HL-60 (cell line): ENCODE data around the gene AFAP1.

ENCODE experiments used
- DNase-seq, 2 experiments: peaks; one replicate each; pipeline ENCODE4 v3.0.0-alpha.2; 2010 to 2020; ENCODE audit warnings: low read depth in 1 of 2, low spot score in 1 of 2
- H3K27ac ChIP-seq: fragments of 250-450 bp; sonication (Bioruptor Pico); replicated peaks from 2 replicates; pipeline ENCODE4 v1.5.1; 2020; ENCODE audit warnings: mild to moderate bottlenecking, moderate library complexity
- H3K27me3 ChIP-seq: fragments of 250-450 bp; sonication (Bioruptor Pico); 2 replicates; pipeline ENCODE4 v1.5.1; 2021; ENCODE audit warnings: mild to moderate bottlenecking, moderate library complexity; ENCODE audit not compliant: insufficient read depth, poor library complexity, severe bottlenecking
- H3K4me3 ChIP-seq: replicated peaks from 2 replicates; pipeline ENCODE4 v1.5.1; 2011; ENCODE audit warnings: mild to moderate bottlenecking, control low read depth, low read length; ENCODE audit not compliant: insufficient read depth
- GABPA ChIP-seq: IDR thresholded peaks from 2 replicates; pipeline ENCODE4 v1.6.1; 2012; ENCODE audit warnings: low read depth
- POLR2AphosphoS5 ChIP-seq: IDR thresholded peaks from 2 replicates; pipeline ENCODE4 v1.6.1; 2012; ENCODE audit warnings: low read depth
- SPI1 ChIP-seq: IDR thresholded peaks from 2 replicates; pipeline ENCODE4 v1.6.1; 2012; ENCODE audit warnings: low read depth, mild to moderate bottlenecking, borderline replicate concordance
- TF ChIP-seq, protein P1 (sequence below): IDR thresholded peaks from one replicate; pipeline ENCODE4 v1.5.1; 2011; ENCODE audit warnings: low read length, control low read depth, inconsistent platforms; ENCODE audit not compliant: insufficient read depth
- TF ChIP-seq, protein P2 (sequence below): IDR thresholded peaks from 2 replicates; pipeline ENCODE4 v1.6.1; 2012; ENCODE audit warnings: low read depth; ENCODE audit not compliant: insufficient replicate concordance

AFAP1 gene

DNA sequence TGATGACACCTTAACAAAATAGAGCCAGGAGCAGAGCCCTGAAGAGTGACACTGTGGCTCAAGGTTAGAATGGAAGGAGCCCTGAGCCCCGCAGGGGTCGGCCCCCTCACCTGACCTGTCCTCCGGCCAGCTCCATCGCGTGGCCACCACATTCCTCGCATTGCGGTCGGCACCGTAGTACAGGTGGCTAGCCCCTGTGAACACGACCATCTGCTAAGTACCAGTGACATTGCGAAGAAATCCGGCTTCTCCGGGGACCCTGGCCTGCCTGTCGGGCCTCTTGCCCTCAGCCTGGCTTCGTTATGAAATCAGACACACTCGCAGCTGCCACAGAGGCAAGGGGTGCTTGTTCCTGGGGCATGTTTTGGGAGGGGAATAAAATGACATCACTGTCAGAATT, 179.0 kb downstream of the AFAP1 start:
- TF ChIP-seq POLR2AphosphoS5 = no peak
- Histone ChIP-seq H3K4me3 (no peak overlapping the region), H3K27me3 (peaks cover 8% of the 10 kb centered on the region), H3K27ac (no peak overlapping the region)
- no peak for DNase-seq

DNA sequence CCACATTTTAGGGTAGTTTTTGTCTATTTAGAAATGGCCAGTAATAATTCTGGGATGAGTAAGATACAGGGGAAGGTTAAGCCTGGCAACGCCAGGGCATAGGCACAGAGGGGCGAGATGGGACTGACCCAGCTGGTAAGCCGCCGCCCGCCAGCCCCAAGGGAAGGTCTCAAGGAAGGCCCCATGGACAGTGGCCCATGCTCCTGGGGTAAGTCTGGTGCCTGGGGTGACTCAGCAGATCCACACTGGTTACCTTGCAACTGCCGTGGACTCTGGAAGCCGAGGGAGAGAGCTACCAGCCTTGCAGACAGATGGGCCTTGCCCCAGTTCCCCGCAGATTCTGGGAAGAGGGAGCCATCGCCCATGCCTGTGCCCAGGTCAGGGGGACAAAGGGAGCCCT, 179.4 kb downstream of the AFAP1 start:
- no peak for DNase-seq
- TF ChIP-seq SPI1 = no peak
- TF ChIP-seq, protein P1, sequence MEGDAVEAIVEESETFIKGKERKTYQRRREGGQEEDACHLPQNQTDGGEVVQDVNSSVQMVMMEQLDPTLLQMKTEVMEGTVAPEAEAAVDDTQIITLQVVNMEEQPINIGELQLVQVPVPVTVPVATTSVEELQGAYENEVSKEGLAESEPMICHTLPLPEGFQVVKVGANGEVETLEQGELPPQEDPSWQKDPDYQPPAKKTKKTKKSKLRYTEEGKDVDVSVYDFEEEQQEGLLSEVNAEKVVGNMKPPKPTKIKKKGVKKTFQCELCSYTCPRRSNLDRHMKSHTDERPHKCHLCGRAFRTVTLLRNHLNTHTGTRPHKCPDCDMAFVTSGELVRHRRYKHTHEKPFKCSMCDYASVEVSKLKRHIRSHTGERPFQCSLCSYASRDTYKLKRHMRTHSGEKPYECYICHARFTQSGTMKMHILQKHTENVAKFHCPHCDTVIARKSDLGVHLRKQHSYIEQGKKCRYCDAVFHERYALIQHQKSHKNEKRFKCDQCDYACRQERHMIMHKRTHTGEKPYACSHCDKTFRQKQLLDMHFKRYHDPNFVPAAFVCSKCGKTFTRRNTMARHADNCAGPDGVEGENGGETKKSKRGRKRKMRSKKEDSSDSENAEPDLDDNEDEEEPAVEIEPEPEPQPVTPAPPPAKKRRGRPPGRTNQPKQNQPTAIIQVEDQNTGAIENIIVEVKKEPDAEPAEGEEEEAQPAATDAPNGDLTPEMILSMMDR = no peak
- no peak for TF ChIP-seq GABPA
- TF ChIP-seq POLR2AphosphoS5 = no peak
- TF ChIP-seq, protein P2, sequence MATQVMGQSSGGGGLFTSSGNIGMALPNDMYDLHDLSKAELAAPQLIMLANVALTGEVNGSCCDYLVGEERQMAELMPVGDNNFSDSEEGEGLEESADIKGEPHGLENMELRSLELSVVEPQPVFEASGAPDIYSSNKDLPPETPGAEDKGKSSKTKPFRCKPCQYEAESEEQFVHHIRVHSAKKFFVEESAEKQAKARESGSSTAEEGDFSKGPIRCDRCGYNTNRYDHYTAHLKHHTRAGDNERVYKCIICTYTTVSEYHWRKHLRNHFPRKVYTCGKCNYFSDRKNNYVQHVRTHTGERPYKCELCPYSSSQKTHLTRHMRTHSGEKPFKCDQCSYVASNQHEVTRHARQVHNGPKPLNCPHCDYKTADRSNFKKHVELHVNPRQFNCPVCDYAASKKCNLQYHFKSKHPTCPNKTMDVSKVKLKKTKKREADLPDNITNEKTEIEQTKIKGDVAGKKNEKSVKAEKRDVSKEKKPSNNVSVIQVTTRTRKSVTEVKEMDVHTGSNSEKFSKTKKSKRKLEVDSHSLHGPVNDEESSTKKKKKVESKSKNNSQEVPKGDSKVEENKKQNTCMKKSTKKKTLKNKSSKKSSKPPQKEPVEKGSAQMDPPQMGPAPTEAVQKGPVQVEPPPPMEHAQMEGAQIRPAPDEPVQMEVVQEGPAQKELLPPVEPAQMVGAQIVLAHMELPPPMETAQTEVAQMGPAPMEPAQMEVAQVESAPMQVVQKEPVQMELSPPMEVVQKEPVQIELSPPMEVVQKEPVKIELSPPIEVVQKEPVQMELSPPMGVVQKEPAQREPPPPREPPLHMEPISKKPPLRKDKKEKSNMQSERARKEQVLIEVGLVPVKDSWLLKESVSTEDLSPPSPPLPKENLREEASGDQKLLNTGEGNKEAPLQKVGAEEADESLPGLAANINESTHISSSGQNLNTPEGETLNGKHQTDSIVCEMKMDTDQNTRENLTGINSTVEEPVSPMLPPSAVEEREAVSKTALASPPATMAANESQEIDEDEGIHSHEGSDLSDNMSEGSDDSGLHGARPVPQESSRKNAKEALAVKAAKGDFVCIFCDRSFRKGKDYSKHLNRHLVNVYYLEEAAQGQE = no peak
- H3K4me3 ChIP-seq = no peak overlapping the region
- H3K27ac ChIP-seq = no peak overlapping the region
- H3K27me3 ChIP-seq = peaks cover 8% of the 10 kb centered on the region

DNA sequence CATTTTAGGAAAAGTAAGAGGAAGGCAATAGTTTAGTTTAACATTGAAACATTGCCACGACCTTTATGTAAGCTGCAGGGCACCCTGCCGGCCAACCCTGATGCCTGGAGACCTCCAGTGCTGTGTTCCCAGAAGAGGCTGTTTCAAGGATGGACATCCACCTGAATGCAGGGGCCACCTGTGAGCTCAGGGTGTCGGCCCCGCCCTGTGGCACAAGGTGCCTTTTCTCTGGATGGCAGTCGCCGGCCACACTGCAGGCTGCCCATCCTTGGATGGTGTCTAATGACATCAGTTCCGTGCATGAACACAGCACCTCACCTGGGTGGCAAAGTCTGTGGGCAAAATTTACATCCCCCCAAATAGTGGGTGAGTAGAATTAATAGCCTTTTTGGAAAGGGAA, 180.0 kb downstream of the AFAP1 start:
- Histone ChIP-seq H3K27me3 (peaks cover 8% of the 10 kb centered on the region), H3K4me3 (no peak overlapping the region), H3K27ac (no peak overlapping the region)
- no peak for DNase-seq
- no peak for TF ChIP-seq SPI1
- TF ChIP-seq, protein P1 = no peak
- TF ChIP-seq, protein P2 = no peak
- TF ChIP-seq GABPA = no peak
- no peak for TF ChIP-seq POLR2AphosphoS5

DNA sequence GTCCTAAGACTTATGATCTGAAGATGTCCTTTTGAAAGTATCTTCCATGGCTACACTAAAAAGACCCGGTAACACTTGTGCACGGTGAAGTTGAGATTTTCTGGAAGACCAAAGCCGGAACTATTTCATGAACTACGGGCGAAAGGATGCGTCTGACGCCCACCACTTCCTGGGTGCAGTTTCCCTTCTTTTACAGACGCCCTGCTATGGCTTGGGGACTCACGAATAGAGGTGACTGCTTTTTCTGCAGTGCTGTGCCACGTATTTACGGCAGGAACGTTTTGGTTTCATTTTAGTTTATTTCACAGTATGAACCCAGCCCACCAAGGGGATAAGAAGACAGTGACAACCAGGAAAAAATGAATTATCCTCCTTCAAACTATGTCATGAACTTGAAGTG, 180.4 kb downstream of the AFAP1 start:
- no peak for DNase-seq
- no peak overlapping the region for H3K4me3 ChIP-seq
- H3K27ac ChIP-seq = no peak overlapping the region
- H3K27me3 ChIP-seq = peaks cover 8% of the 10 kb centered on the region
- TF ChIP-seq, protein P2 = no peak
